Transverse colon (tissue), 4 donors: ENCODE measurements around the gene CBFA2T2. TPM values are rescaled to one million over a fixed set of nuclear protein-coding genes. Genes with fewer than 3 reads are reported as not detected.
A peak's percentile ranks its signal among the peaks of the same experiment; 100 is the strongest.
"Not testable (repeated sequence)": the region's sequence is repeated elsewhere in the genome, so short reads cannot be mapped to it uniquely, and the experiment has no call there.

Experiments
- DNase-seq: peaks from one replicate; pipeline ENCODE4 v3.0.0-alpha.2; 2019
- H3K27ac ChIP-seq, 4 donors: fragments of 200-600 bp; sonication (generic); 2 replicates each; pipeline ENCODE4 v1.5.1; 2016 to 2018; ENCODE audit warnings: inconsistent platforms in 4 of 4
- H3K27me3 ChIP-seq: fragments of 200-600 bp; sonication (generic); 2 replicates; pipeline ENCODE4 v1.5.1; 2017; ENCODE audit warnings: inconsistent platforms
- H3K36me3 ChIP-seq, 4 donors: fragments of 200-600 bp; sonication (generic); 2 replicates each; pipeline ENCODE4 v1.5.1; 2017 to 2019; ENCODE audit warnings: inconsistent platforms in 4 of 4
- H3K4me1 ChIP-seq, 4 donors: fragments of 200-600 bp; sonication (generic); 2 replicates each; pipeline ENCODE4 v1.5.1; 2017 to 2020; ENCODE audit warnings: inconsistent platforms in 4 of 4
- H3K4me3 ChIP-seq, 4 donors: fragments of 200-600 bp; sonication (generic); 1 replicate in 1 of 4; 2 replicates in 3 of 4; pipeline versions ENCODE4 v1.5.1 to v1.6.1; 2017 to 2019; ENCODE audit warnings: inconsistent platforms in 4 of 4
- H3K9me3 ChIP-seq, 2 donors: fragments of 200-600 bp; sonication (generic); 2 replicates each; pipeline ENCODE4 v1.5.1; 2017 to 2019; ENCODE audit warnings: inconsistent platforms in 2 of 2
- EP300 ChIP-seq: sonication (generic); formaldehyde crosslinking; IDR thresholded peaks from one replicate; pipeline ENCODE4 v1.6.1; 2017; ENCODE audit warnings: antibody characterized with exemption, low read depth
- POLR2A ChIP-seq: fragments of 450-650 bp; IDR thresholded peaks from one replicate; pipeline ENCODE4 v1.6.1; 2016; ENCODE audit warnings: antibody characterized with exemption, mild to moderate bottlenecking, moderate library complexity
- POLR2AphosphoS5 ChIP-seq, 3 donors: sonication (generic); formaldehyde crosslinking; IDR thresholded peaks; one replicate each; pipeline ENCODE4 v1.6.1; 2016; ENCODE audit warnings: antibody characterized with exemption in 3 of 3
- WGBS, 2 donors: methylation state at CpG; one replicate each; pipeline ENCODE4 v1.1.5; 2018; ENCODE audit warnings: low coverage in 1 of 2; 5-methylcytosine and 5-hydroxymethylcytosine counted together
- in situ Hi-C, 4 donors: fragments of 200-750 bp; cut with MboI; loops; one replicate each; pipeline versions ENCODE4 v1.15.0 to v1.15.1; 2017; ENCODE audit warnings: low sequenced_read_pairs in 3 of 4, low pct_ligation_motif_present in 1 of 4, low pct_unique_long_range_greater_than_20kb in 1 of 4
- intact Hi-C: fragments of 100-400 bp; cut with DNase I; formaldehyde crosslinking; loops from one replicate; pipeline ENCODE4 v1.15.1; 2023; ENCODE audit warnings: low total_unique reads
- total RNA-seq, 4 donors: library from RNA; depleted of rRNA; stranded (reverse); fragments of >200 nt; gene quantifications; one replicate each; pipeline ENCODE4 v1.1.0, GENCODE V29; 2016
- TF ChIP-seq, protein P1 (sequence below), 5 experiments: fragments of 200-600 bp in 3 of 5; fragments of 450-650 bp in 2 of 5; sonication (generic) in 3 of 5; IDR thresholded peaks; 1 replicate in 2 of 5; 2 replicates in 3 of 5; pipeline ENCODE4 v1.5.1; 2016 to 2017; ENCODE audit warnings: antibody characterized with exemption in 5 of 5, inconsistent platforms in 3 of 5, mild to moderate bottlenecking in 2 of 5, moderate library complexity in 1 of 5

CBFA2T2 gene
- total RNA-seq, 4 donors from 2014 or later, result 35.8 to 62.3 (median 46.6) TPM

- H3K36me3 ChIP-seq, result no peaks in the 10 kb centered on the region
- no peak overlapping the region for H3K4me3 ChIP-seq
- DNase-seq, result no peak
- H3K9me3 ChIP-seq, result no peaks in the 10 kb centered on the region
- TF ChIP-seq EP300 (no peak), POLR2AphosphoS5 (IDR thresholded peaks at IDR 0.05) (no peak), POLR2A (no peak)
- TF ChIP-seq, protein P1, sequence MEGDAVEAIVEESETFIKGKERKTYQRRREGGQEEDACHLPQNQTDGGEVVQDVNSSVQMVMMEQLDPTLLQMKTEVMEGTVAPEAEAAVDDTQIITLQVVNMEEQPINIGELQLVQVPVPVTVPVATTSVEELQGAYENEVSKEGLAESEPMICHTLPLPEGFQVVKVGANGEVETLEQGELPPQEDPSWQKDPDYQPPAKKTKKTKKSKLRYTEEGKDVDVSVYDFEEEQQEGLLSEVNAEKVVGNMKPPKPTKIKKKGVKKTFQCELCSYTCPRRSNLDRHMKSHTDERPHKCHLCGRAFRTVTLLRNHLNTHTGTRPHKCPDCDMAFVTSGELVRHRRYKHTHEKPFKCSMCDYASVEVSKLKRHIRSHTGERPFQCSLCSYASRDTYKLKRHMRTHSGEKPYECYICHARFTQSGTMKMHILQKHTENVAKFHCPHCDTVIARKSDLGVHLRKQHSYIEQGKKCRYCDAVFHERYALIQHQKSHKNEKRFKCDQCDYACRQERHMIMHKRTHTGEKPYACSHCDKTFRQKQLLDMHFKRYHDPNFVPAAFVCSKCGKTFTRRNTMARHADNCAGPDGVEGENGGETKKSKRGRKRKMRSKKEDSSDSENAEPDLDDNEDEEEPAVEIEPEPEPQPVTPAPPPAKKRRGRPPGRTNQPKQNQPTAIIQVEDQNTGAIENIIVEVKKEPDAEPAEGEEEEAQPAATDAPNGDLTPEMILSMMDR (IDR thresholded peaks at IDR 0.05), result no peak
- in situ Hi-C loops (no loop called here), intact Hi-C loops (no loop called here)
- no peak overlapping the region for H3K27ac ChIP-seq
- 94% methylated on average over 2 of the region's 2 CpGs; no CpG with 5 or more reads in 1 of the 2 donors for WGBS, 2 donors
- H3K27me3 ChIP-seq, result no peaks in the 10 kb centered on the region
- H3K4me1 ChIP-seq, result peaks cover 7 to 64% (median 36%) of the 10 kb centered on the region in 4 donors
Measured at GRCh38 chr20:33559212-33559611, 69.3 kb downstream of the CBFA2T2 start.

DNA sequence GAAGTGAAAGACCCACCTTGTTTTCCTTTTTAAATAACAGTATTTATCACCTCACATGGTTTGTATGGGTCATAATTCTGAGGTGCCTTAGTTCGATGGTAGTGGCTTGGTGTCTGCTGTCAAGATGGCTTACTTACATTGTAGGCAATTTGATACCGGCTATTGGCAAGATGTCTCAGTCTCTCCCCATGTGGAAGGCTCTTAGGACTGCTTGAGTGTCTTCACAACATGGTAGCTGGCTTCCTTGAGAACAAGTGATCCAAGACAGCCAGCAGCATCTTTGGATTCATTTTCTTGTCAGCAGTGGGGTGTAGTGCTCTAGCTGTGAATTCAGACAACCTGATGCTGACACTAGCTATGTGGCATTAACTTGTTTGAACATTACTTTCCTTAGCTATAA is 70.1 kb downstream of the CBFA2T2 start:
- Histone ChIP-seq H3K27ac (peak overlapping the region; percentile 8 to 78 (median 69)), H3K4me3 (no peak overlapping the region), H3K27me3 (no peaks in the 10 kb centered on the region), H3K9me3 (no peaks in the 10 kb centered on the region), H3K36me3 (no peaks in the 10 kb centered on the region), H3K4me1 (peaks cover 7 to 56% (median 30%) of the 10 kb centered on the region in 4 donors)
- DNase-seq, result no peak
- 93 to 100% methylated on average over 1 to 2 of the region's 2 CpGs for WGBS, 2 donors
- intact Hi-C loops, result no loop called here
- in situ Hi-C loops, result no loop called here
- TF ChIP-seq POLR2AphosphoS5 (IDR thresholded peaks at IDR 0.05), result no peak
- TF ChIP-seq POLR2A, result no peak
- TF ChIP-seq, protein P1 (IDR thresholded peaks at IDR 0.05), result no peak
- no peak for TF ChIP-seq EP300

- DNase-seq, H3K36me3 ChIP-seq, intact Hi-C loops, in situ Hi-C loops, H3K9me3 ChIP-seq, H3K4me3 ChIP-seq, H3K27me3 ChIP-seq: not testable (repeated sequence)
- Histone ChIP-seq H3K4me1 (peaks cover 0 to 46% (median 22%) of the 10 kb centered on the region in 4 donors), H3K27ac (peak overlapping the region; percentile 64 to 78 (median 72))
- 60 to 91% methylated on average over 2 to 6 of the region's 6 CpGs for WGBS, 2 donors
Measured at GRCh38 chr20:33561053-33561452, 71.2 kb downstream of the CBFA2T2 start.

- Histone ChIP-seq H3K4me3 (peak overlapping the region in 2 of 4 donors; percentile 4 to 30), H3K27ac (peak overlapping the region; percentile 64 to 78 (median 72)), H3K9me3 (no peaks in the 10 kb centered on the region), H3K27me3 (no peaks in the 10 kb centered on the region), H3K36me3 (no peaks in the 10 kb centered on the region), H3K4me1 (peaks cover 0 to 54% (median 27%) of the 10 kb centered on the region in 4 donors)
- TF ChIP-seq, protein P1 (IDR thresholded peaks at IDR 0.05), result peak in 1 of 5 experiments; percentile 43
- no peak for TF ChIP-seq POLR2A
- TF ChIP-seq EP300, result peak; percentile 75
- TF ChIP-seq POLR2AphosphoS5 (IDR thresholded peaks at IDR 0.05), result peak; percentile 81 to 97 (median 95)
- peak; percentile 88 for DNase-seq
- in situ Hi-C loops (no loop called here), intact Hi-C loops (no loop called here)
- WGBS, 2 donors, result 26% methylated on average over 4 to 5 of the region's 5 CpGs
Measured at GRCh38 chr20:33561692-33562601, 72.1 kb downstream of the CBFA2T2 start.
